ENCODE data around the gene ZWILCH.

The ZWILCH gene

GRCh38 chr15:66587020-66587419 is 81.9 kb downstream of the ZWILCH start:
- no peak for DNase-seq

GRCh38 chr15:66587749-66588148 is 82.6 kb downstream of the ZWILCH start:
- peak; percentile 46 for DNase-seq

GRCh38 chr15:66588537-66588936 is 83.4 kb downstream of the ZWILCH start:
- peak; percentile 66 for DNase-seq

GRCh38 chr15:66588971-66589370 is 83.8 kb downstream of the ZWILCH start:
- DNase-seq: peak; percentile 43

GRCh38 chr15:66589429-66589828 is 84.3 kb downstream of the ZWILCH start:
- DNase-seq: peak; percentile 40

- DNase-seq: no peak
Measured at GRCh38 chr15:66590435-66590834, 85.3 kb downstream of the ZWILCH start.

- DNase-seq: peak; percentile 36
Measured at GRCh38 chr15:66591322-66591862, 86.3 kb downstream of the ZWILCH start.

- peak; percentile 90 for DNase-seq
Measured at GRCh38 chr15:66592505-66593218, 87.5 kb downstream of the ZWILCH start.

GRCh38 chr15:66593219-66593780 is 88.2 kb downstream of the ZWILCH start:
- DNase-seq: peak; percentile 51

GRCh38 chr15:66594344-66594743 is 89.2 kb downstream of the ZWILCH start:
- peak; percentile 52 for DNase-seq

- DNase-seq: peak; percentile 31
Measured at GRCh38 chr15:66594836-66595235, 89.7 kb downstream of the ZWILCH start.

- no peak for DNase-seq
Measured at GRCh38 chr15:66595332-66595731, 90.2 kb downstream of the ZWILCH start.

GRCh38 chr15:66595931-66596545 is 90.9 kb downstream of the ZWILCH start:
- DNase-seq: no peak

GRCh38 chr15:66598095-66598815 is 93.1 kb downstream of the ZWILCH start:
- peak; percentile 49 for DNase-seq

Data from islet precursor cell (in vitro differentiated cells).